ENCODE measurements around the gene CD247.

The CD247 gene

GRCh38 chr1:167542109-167543032, 24.0 kb upstream of the CD247 start:
- DNase-seq (ENCODE audit: low read depth) = no peak

- no peak for DNase-seq (ENCODE audit: low read depth)
These were observed 23.3 kb upstream of the CD247 start for GRCh38 chr1:167541610-167542009.

- no peak for DNase-seq (ENCODE audit: low read depth)
These were observed 22.7 kb upstream of the CD247 start for GRCh38 chr1:167541003-167541402.

GRCh38 chr1:167538657-167539056, 20.3 kb upstream of the CD247 start:
- no peak for DNase-seq (ENCODE audit: low read depth)

- peak; percentile 40 for DNase-seq (ENCODE audit: low read depth)
These were observed 15.5 kb upstream of the CD247 start for GRCh38 chr1:167533851-167534300.

GRCh38 chr1:167532964-167533824, 14.9 kb upstream of the CD247 start:
- no peak for DNase-seq (ENCODE audit: low read depth)

- no peak for DNase-seq (ENCODE audit: low read depth)
These were observed 14.0 kb upstream of the CD247 start for GRCh38 chr1:167532375-167532774.

GRCh38 chr1:167529829-167530474, 11.6 kb upstream of the CD247 start:
- no peak for DNase-seq (ENCODE audit: low read depth)

- no peak for DNase-seq (ENCODE audit: low read depth)
These were observed 9.9 kb upstream of the CD247 start for GRCh38 chr1:167528057-167528728.

- DNase-seq (ENCODE audit: low read depth) = no peak
These were observed 8.5 kb upstream of the CD247 start for GRCh38 chr1:167526667-167527383.

GRCh38 chr1:167524651-167525050, 6.3 kb upstream of the CD247 start:
- no peak for DNase-seq (ENCODE audit: low read depth)

- no peak for DNase-seq (ENCODE audit: low read depth)
These were observed 3.9 kb upstream of the CD247 start for GRCh38 chr1:167522246-167522645.

GRCh38 chr1:167520711-167521206, 2.4 kb upstream of the CD247 start:
- no peak for DNase-seq (ENCODE audit: low read depth)

- peak; percentile 87 for DNase-seq (ENCODE audit: low read depth)
These were observed 596 bp downstream of the CD247 start for GRCh38 chr1:167517535-167518330.

GRCh38 chr1:167516404-167517388, 1.6 kb downstream of the CD247 start:
- peak; percentile 28 for DNase-seq (ENCODE audit: low read depth)

- no peak for DNase-seq (ENCODE audit: low read depth)
These were observed 2.4 kb downstream of the CD247 start for GRCh38 chr1:167515893-167516321.

GRCh38 chr1:167515461-167515860, 2.9 kb downstream of the CD247 start:
- no peak for DNase-seq (ENCODE audit: low read depth)

- no peak for DNase-seq (ENCODE audit: low read depth)
These were observed 4.0 kb downstream of the CD247 start for GRCh38 chr1:167514288-167514687.
